ENCODE measurements around the gene TTLL9. TPM values are rescaled to one million over a fixed set of nuclear protein-coding genes. Genes with fewer than 3 reads are reported as not detected.

Gene TTLL9, protein sequence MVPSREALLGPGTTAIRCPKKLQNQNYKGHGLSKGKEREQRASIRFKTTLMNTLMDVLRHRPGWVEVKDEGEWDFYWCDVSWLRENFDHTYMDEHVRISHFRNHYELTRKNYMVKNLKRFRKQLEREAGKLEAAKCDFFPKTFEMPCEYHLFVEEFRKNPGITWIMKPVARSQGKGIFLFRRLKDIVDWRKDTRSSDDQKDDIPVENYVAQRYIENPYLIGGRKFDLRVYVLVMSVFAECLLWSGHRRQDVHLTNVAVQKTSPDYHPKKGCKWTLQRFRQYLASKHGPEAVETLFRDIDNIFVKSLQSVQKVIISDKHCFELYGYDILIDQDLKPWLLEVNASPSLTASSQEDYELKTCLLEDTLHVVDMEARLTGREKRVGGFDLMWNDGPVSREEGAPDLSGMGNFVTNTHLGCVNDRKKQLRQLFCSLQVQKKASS
- 0.07 to 0.11 TPM (median 0.09 TPM) in 3 of 5 replicates, not detected in the others for total RNA-seq (2022; extraction: Qiagen RNA extraction; ENCODE audit: low read depth)

DNA sequence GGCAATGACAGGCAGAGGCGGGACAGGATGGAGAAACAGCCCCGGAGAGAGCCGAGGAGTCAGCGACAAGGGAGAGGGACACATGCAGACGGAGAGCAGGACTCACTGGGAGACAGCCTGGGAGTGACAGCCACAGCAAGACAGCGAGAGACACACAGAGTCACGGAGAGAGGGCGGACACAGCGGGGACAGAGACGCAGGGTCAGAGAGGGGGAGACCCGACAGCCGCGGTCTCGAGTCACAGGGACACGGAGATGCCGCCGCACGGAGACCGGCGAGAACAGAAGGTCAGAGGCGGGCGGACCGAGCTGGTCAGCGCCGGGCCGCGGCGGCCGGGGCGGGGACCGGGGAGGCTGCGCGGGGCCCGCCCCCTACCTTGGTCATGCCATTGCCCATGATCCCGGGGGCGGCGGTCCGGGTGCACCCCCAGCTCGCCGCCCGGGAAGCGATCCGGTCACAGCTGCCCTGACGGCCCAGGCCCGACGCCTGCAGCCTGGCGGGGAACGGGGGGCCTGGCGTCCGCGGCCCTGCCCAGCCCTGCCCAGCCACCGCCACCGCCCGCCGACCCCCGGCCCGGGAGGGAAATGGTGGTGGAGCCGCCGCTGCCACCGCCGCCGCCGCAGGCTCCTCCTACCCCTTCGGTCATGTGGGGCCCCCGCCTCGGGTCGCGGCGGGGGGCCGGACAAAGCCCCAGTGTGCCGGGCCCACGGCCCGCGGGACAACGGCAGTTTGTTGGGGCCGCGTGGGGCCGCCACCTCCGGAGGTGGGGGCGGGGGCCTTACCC is at the start of gene TTLL9, which contains the start of gene DUSP15:
TSS of gene TTLL9 (plus strand) at position 693 of the 784 bp plus-strand sequence. CDS start 493 bp downstream, outside the sequence.
TSS of gene DUSP15 (minus strand) at position 586 of the 784 bp plus-strand sequence. CDS start at position 396, 190 bp downstream.

DNA sequence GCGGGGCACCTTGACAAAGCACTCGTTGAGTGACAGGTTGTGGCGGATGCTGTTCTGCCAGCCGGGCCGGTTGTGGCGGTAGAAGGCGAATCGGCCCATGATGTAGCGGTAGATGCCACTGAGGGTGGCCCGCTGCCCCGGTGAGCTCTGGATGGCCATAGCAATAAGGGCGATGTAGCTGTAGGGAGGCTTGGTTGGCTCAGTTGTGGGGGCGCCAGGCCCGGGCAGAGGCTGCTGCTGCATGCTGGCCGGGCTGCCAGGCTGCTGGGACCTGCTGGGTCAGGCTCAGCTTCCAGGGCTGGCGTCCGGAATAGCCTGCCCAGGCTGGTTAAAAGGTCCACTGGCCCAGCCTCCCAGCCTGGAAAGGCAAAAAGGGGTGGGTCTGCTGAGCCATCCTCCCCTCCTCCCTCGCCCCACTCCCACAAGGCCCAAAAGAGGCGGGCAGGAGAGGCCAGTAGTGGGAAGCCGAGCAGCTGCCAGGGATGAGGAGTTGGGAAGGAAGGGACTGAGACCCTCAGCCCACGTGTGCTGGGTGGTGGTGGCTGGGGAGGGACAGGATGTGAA is 25.1 kb upstream of the TTLL9 start, which contains the start of gene FOXS1:
TSS of gene FOXS1 (minus strand) at position 305 of the 564 bp plus-strand sequence. CDS start at position 243, 62 bp downstream.

DNA sequence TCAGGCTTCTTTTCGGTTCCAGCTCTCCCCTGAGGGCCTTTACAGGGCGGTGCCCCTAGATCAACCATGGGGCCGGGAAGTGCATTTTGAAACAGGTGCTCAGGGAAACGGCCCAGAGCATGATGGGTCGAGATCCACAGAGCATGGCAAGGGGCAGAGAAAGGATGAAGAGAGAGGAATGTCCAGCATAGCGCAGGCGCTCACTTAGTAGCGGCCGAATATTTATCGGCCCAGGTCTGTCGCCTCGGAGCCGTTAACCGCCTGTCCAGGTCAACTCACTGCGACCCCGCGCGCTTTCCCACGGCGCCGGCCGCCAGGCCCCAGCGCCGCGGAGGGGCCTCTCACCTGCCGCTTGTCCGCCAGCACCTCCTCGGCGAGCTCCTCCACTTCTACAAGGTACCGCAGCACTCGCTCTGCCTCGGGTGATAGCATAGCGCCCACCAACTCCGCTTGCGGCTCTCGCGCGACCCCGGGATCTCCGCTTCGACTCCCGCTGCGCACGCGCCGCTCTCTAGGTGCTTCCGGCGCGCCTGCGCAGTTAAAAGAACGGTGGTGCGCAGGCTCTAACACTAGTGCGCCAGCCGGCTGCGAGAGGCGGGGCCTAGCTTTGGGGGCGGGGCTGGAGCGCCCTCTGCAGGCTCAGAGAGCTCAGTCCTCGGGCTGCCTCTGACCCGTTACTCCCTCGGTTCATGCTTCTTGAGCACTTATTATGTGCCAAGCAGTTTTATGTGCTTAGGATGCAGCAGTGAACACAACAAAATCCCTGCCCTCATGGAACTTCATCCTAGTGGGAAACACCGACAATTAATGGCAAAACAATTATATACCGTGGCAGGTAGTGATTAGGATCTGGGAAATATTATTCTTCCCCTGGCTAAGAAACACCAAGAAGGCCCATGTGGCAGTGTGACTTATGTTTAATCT is 81.4 kb downstream of the TTLL9 start, which contains the start of gene PDRG1:
TSS of gene PDRG1 (minus strand) at position 517 of the 924 bp plus-strand sequence. CDS start at position 432, 85 bp downstream.

DNA sequence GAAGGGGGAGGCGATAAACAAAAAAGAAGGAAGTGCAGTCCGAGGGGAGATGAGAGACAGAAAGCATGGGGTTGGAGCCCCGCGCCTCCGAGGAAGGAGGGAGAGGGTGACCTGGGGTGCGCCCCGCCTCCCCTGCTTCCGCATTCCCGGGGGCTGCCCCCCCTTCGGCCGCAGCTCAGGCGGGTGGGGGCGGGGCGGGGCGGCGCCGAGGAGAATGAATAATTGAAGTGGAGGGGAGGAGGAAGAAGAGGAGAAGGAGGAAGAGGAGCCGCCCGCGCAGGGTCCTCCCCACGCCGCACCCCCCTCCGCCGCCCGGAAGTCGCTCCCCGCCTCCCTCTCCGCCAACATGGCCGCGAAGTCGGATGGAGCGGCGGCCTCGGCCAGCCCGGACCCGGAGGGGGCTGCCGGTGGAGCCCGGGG is 97.4 kb downstream of the TTLL9 start, which contains the start of gene XKR7:
TSS of gene XKR7 (plus strand) at position 322 of the 420 bp plus-strand sequence. CDS start at position 347, 25 bp downstream.

Other genes with a start within 250 kb of the TTLL9 start
- gene COX4I2, start 232.7 kb upstream of the TTLL9 start, total RNA-seq (2022; extraction: Qiagen RNA extraction; ENCODE audit: low read depth), result not detected in 5 replicates
- 140 to 174 TPM (median 151 TPM) in 5 replicates for gene BCL2L1, start 147.8 kb upstream of the TTLL9 start, total RNA-seq (2022; extraction: Qiagen RNA extraction; ENCODE audit: low read depth)
- 98.8 to 113 TPM (median 111 TPM) in 5 replicates for gene TPX2, start 131.3 kb upstream of the TTLL9 start, total RNA-seq (2022; extraction: Qiagen RNA extraction; ENCODE audit: low read depth)
- 0.44 to 0.88 TPM (median 0.60 TPM) in 5 replicates for gene MYLK2, start 51.3 kb upstream of the TTLL9 start, total RNA-seq (2022; extraction: Qiagen RNA extraction; ENCODE audit: low read depth)
- 0.55 to 1.6 TPM (median 1.1 TPM) in 5 replicates for gene FOXS1, start 25.0 kb upstream of the TTLL9 start, total RNA-seq (2022; extraction: Qiagen RNA extraction; ENCODE audit: low read depth)
- gene DUSP15, start 107 bp upstream of the TTLL9 start, total RNA-seq (2022; extraction: Qiagen RNA extraction; ENCODE audit: low read depth), result 0.61 to 1.5 TPM (median 0.91 TPM) in 5 replicates
- gene PDRG1, start 81.4 kb downstream of the TTLL9 start, total RNA-seq (2022; extraction: Qiagen RNA extraction; ENCODE audit: low read depth), result 32.1 to 38.7 TPM (median 36.1 TPM) in 5 replicates
- 0.01 to 0.04 TPM (median 0.02 TPM) in 5 replicates for gene XKR7, start 97.5 kb downstream of the TTLL9 start, total RNA-seq (2022; extraction: Qiagen RNA extraction; ENCODE audit: low read depth)
- 0.28 to 0.78 TPM (median 0.62 TPM) in 5 replicates for gene CCM2L, start 139.8 kb downstream of the TTLL9 start, total RNA-seq (2022; extraction: Qiagen RNA extraction; ENCODE audit: low read depth)
- gene HCK, start 181.6 kb downstream of the TTLL9 start, total RNA-seq (2022; extraction: Qiagen RNA extraction; ENCODE audit: low read depth), result 0.03 to 0.11 TPM (median 0.09 TPM) in 3 of 5 replicates, not detected in the others
- gene TM9SF4, start 239.1 kb downstream of the TTLL9 start, total RNA-seq (2022; extraction: Qiagen RNA extraction; ENCODE audit: low read depth), result 38.0 to 42.1 TPM (median 40.2 TPM) in 5 replicates

Data from A549 treated with DMSO at 1 μM for 4 hours (cell line).